AG04449 (cell line): ENCODE results near the gene TNS4.

Experiments used
- CTCF ChIA-PET: fragments of 350-600 bp; formaldehyde crosslinking; extraction: SDS; loops from one replicate; lab custom pipeline; 2021; ENCODE audit warnings: antibody characterized with exemption; lab: Yijun Ruan, JAX
- POLR2A ChIA-PET: fragments of 400-600, 350-600 bp; formaldehyde crosslinking; extraction: SDS; loops from one replicate; lab custom pipeline; 2020; ENCODE audit warnings: antibody characterized with exemption, inconsistent platforms; lab: Yijun Ruan, JAX
- DNase-seq: peaks from one replicate; pipeline ENCODE4 v3.0.0-alpha.2; 2010; ENCODE audit warnings: low read depth, low spot score
- H3K4me3 ChIP-seq: 2 replicates; pipeline ENCODE4 v1.5.1; 2011; ENCODE audit warnings: low read depth, mild to moderate bottlenecking, control low read depth, low read length
- TF ChIP-seq, protein P1 (sequence below): IDR thresholded peaks from one replicate; pipeline ENCODE4 v1.5.1; 2011; ENCODE audit warnings: mild to moderate bottlenecking, moderate library complexity, low read length, control low read depth, inconsistent platforms; ENCODE audit not compliant: insufficient read depth; ENCODE audit errors: missing control alignments

TNS4 gene

DNA sequence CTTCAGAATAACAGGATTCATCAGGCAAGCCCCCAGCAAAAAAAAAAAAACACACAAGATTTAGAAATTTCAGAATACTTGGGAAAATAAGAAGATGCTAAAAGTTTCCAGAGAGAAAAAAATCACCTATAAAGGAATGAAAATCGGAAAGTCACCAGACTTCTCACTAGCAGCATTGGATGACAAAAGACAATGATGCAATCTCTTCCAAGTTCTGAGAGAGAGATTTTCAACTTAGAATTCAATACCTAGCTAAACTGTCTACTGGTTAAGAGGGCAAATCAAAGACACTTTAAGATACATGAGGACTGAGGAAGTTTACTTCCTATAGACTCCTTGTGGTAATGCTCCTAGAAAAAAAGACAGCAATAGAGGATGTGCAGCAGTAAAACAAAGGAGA is 23.9 kb upstream of the TNS4 start:
- POLR2A ChIA-PET, result interaction anchor here (0.6 kb wide), 1 partner anchor 27 kb away, joined by 3 read pairs; no protein-coding TSS in a partner anchor
- TF ChIP-seq, protein P1, sequence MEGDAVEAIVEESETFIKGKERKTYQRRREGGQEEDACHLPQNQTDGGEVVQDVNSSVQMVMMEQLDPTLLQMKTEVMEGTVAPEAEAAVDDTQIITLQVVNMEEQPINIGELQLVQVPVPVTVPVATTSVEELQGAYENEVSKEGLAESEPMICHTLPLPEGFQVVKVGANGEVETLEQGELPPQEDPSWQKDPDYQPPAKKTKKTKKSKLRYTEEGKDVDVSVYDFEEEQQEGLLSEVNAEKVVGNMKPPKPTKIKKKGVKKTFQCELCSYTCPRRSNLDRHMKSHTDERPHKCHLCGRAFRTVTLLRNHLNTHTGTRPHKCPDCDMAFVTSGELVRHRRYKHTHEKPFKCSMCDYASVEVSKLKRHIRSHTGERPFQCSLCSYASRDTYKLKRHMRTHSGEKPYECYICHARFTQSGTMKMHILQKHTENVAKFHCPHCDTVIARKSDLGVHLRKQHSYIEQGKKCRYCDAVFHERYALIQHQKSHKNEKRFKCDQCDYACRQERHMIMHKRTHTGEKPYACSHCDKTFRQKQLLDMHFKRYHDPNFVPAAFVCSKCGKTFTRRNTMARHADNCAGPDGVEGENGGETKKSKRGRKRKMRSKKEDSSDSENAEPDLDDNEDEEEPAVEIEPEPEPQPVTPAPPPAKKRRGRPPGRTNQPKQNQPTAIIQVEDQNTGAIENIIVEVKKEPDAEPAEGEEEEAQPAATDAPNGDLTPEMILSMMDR, result no peak
- CTCF ChIA-PET, result interaction anchor here (0.9 to 5.2 kb wide), 5 partner anchors 8 to 85 kb away, joined by 3 to 33 read pairs (median 13); no protein-coding TSS in a partner anchor

DNA sequence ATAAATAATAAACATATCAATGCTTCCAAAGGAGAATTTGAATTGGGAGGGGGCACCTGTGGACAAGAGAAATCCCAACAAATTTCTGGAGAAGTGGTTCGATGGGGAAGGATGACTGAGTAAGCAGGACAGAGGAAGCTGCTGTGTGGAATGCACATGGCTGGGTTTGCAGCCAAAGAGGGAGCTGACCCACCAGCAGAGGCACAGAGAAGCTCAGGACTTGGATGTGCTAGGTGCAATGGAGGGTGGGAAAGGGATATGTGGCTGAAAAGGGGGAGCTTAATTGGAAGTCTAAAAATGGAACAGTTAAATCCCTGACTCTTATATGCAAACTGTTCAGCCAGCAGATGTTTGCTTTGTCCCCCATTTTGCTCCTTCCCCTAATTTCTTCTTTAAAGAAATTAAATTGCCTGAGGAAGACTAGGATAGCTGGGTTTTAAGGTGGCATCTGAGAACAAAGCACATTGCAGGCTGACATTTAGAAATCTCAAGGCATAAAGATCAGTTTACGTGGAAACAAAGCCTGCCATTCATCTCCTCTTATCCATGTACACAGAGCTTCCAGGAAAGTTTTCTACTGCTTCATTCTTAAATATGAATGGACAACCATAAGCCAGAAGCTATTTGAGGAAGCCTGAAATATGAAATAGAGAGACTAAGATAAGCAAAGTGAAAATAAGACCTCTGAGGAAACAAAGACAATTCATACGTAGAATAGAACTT is 23.0 kb upstream of the TNS4 start:
- POLR2A ChIA-PET, result interaction anchor here (0.6 kb wide), 1 partner anchor 1169 kb away, joined by 4 read pairs; no protein-coding TSS in a partner anchor
- TF ChIP-seq, protein P1, result no peak
- no peak for DNase-seq
- CTCF ChIA-PET, result interaction anchor here (0.9 to 5.2 kb wide), 5 partner anchors 8 to 169 kb away, joined by 4 to 33 read pairs (median 8); no protein-coding TSS in a partner anchor
- H3K4me3 ChIP-seq, result no peak overlapping the region

More for the DNA sequence above, 23.9 kb upstream of the TNS4 start:
- DNase-seq, result no peak
- no peak overlapping the region for H3K4me3 ChIP-seq

DNA sequence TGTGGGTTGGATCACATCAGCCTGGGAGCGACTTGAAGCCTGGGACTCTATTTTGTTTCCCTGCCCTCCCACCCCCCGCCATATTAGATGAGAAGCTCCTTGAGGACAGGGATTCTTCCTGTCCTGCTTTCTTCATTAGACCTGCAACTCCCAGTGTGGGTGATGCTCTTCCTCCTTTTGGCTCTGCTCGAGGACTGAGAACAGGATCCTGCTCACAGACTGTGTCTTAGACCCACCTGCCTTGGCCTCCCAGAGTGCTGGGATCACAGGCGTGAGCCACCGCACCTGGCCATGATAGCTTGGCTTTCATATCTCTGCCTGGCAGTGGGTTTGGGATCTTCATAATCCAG is 21.5 kb upstream of the TNS4 start:
- TF ChIP-seq, protein P1, result no peak
- H3K4me3 ChIP-seq, result no peak overlapping the region
- CTCF ChIA-PET, result interaction anchor here (0.7 to 5.2 kb wide), 5 partner anchors 10 to 123 kb away, joined by 3 to 33 read pairs (median 4); no protein-coding TSS in a partner anchor
- DNase-seq, result no peak
- POLR2A ChIA-PET, result interaction anchor here (0.7 to 2.4 kb wide), 2 partner anchors 26 to 37 kb away, joined by 3 to 13 read pairs; no protein-coding TSS in a partner anchor

DNA sequence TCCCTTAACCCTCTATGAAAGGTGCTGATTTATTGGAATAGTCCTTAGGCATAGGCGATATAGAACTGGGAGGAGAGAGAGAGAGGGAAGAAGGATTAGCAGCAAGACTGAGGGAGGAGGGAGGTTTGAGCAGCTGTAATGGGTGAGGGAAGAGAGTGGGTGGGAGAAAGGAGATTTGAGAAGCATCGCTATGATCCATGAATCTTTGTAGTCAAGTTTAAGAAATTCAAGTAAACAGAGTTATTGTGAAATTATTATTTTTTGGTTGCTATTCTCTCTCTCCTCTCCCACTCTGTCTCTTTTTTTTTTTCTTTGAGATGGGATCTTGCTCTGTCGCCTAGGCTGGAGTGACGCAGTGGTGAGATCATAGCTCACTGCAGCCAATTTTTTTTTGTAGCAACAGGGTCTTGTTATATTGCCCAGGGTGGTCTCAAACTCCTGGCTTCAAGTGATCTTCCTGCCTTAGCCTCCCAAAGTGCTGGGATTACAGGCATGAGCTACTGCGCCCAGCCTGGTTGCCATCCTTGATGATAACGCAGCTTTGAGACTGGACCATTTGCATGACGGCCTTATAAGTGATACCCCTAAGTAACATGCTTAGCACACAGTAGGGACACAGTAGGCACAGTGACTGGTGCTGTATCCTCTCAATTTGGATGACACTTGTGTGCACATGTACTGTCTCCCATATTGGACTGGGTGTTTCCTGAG is 21.0 kb upstream of the TNS4 start:
- no peak for DNase-seq
- ChIA-PET CTCF (interaction anchor here (0.6 to 5.2 kb wide), 6 partner anchors 10 to 237 kb away, joined by 3 to 33 read pairs (median 4); no protein-coding TSS in a partner anchor), POLR2A (interaction anchor here (0.7 to 2.4 kb wide), 2 partner anchors 26 to 36 kb away, joined by 3 to 13 read pairs; no protein-coding TSS in a partner anchor)
- TF ChIP-seq, protein P1, result no peak
- H3K4me3 ChIP-seq, result no peak overlapping the region

DNA sequence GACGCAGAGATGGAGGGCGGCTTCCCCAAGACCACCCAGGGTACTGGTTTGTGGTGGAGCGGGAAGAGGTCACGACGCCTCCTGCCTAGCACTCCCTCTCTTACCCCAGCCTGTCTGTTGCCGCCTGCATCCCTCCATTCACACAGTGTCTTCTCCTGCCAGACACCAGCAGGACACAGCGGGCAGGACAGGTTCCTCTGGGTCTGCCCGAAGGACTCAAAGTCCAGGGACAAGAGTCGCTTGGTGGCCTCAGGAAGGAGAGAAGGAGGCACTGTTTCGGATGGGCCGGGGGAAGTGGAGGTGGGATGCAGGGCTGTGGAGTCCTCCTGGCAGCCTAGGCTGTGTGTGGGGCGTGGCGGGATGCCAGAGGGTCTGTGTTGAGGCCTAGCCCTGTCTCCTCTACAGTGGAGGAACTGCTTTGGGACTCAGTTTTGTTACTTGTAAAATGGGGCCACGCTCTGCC is 19.6 kb upstream of the TNS4 start:
- TF ChIP-seq, protein P1, result no peak
- DNase-seq, result no peak
- H3K4me3 ChIP-seq, result no peak overlapping the region
- ChIA-PET CTCF (interaction anchor here (0.9 to 5.2 kb wide), 8 partner anchors 10 to 204 kb away, joined by 3 to 33 read pairs (median 4); no protein-coding TSS in a partner anchor), POLR2A (interaction anchor here (0.6 to 2.4 kb wide), 11 partner anchors 8 to 662 kb away, joined by 3 to 13 read pairs (median 4); no protein-coding TSS in a partner anchor)
